Measurements from ENCODE around the gene FBXO2.
A peak's percentile ranks its signal among the peaks of the same experiment; 100 is the strongest.
"Not testable (repeated sequence)": the region's sequence is repeated elsewhere in the genome, so short reads cannot be mapped to it uniquely, and the experiment has no call there.

Gene FBXO2

DNA sequence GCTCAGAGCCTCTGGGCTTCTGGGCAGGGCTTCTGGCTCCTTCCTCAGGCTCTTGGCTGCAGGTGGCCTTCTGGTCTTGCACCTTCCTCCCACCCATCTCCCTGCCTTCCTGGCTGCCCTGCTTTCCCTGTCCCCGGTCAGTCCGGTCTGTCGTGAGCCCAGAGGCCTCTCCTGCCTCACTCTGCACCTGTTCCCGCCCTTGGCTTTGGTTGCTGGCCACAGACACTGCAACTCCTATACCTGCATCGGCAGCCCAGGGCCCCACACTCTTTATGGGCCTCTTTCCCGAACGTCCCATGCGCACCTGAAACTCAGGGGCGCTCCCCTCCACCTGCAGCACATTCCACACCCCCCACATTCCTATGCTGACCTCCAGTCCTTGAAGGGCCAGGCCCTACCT is 7.9 kb downstream of the FBXO2 start:
- Histone ChIP-seq H3K27ac (no peak overlapping the region), H3K9ac (ENCODE audit: insufficient read length) (no peak overlapping the region), H3K36me3 (ENCODE audit: insufficient read depth, low read length) (no peaks in the 10 kb centered on the region), H3K9me3 (ENCODE audit: low read depth, low read length) (no peaks in the 10 kb centered on the region), H3K4me3 (no peak overlapping the region)
- TF ChIP-seq POLR2AphosphoS5 (IDR thresholded peaks at IDR 0.05; ENCODE audit: borderline replicate concordance, low read depth, low read length), result no peak
- TF ChIP-seq FOXP2 (optimal IDR thresholded peaks at IDR 0.05; ENCODE audit: control extremely low read depth, extremely low read length, insufficient read depth), result no peak
- TF ChIP-seq EZH2 (IDR thresholded peaks at IDR 0.05), result no peak
- DNase-seq (ENCODE audit: low read depth, low spot score), result no peak

DNA sequence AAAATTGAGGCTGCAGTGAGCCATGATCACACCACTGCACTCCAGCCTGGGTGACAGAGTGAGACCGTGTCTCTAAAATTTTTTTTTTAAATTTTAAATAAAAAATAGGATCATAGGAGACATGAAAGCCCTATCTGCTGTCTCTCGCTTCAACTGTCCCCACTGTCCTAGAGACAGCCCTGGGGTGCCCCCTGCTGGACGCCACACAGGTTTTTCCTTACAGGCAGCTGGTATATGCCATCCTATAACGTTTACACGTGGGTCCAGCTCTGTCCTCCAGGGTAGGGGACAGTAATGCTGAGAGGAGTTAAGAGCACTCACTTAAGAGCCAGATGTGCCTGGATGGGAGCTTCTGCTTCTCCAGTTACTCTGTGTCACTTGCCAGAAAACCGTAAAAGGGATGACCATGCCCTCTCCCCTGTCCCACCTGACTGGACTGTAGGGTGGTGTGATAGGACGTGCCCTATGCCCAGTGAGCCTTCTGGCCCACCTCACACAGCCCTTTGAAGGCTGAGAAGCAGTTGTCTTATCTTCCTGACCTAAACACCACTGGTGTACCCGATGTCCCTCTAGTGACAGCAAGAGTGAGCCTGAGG is 8.5 kb downstream of the FBXO2 start:
- DNase-seq (ENCODE audit: low read depth, low spot score), result peak; percentile 39
- Histone ChIP-seq H3K36me3 (ENCODE audit: insufficient read depth, low read length) (no peaks in the 10 kb centered on the region), H3K27ac (no peak overlapping the region), H3K4me3 (no peak overlapping the region), H3K9me3 (ENCODE audit: low read depth, low read length) (no peaks in the 10 kb centered on the region), H3K9ac (ENCODE audit: insufficient read length) (no peak overlapping the region)
- no peak for TF ChIP-seq POLR2AphosphoS5 (IDR thresholded peaks at IDR 0.05; ENCODE audit: borderline replicate concordance, low read depth, low read length)
- TF ChIP-seq FOXP2 (optimal IDR thresholded peaks at IDR 0.05; ENCODE audit: control extremely low read depth, extremely low read length, insufficient read depth), result no peak
- no peak for TF ChIP-seq EZH2 (IDR thresholded peaks at IDR 0.05)

DNA sequence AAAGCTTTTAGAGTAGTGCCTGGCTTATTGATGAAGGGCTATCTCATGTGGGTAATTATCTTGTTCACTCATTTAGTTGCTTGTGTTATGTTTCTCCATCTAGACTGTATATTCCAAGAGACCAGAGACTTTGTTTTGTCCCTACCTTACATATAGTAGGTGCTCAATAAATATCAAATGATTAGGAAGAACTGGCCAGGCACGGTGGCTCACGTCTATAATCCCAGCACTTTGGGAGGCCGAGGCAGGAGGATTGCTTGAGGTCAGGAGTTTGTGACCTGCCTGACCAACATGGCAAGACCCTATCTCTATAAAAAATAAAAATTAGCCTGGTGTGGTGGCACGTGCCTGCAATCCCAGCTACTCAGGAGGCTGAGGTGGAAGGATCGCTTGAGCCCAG is 9.0 kb downstream of the FBXO2 start:
- no peaks in the 10 kb centered on the region for H3K36me3 ChIP-seq (ENCODE audit: insufficient read depth, low read length)
- H3K4me3 ChIP-seq, result no peak overlapping the region
- H3K9ac ChIP-seq (ENCODE audit: insufficient read length), result no peak overlapping the region
- TF ChIP-seq FOXP2 (optimal IDR thresholded peaks at IDR 0.05; ENCODE audit: control extremely low read depth, extremely low read length, insufficient read depth), result no peak
- no peak for TF ChIP-seq EZH2 (IDR thresholded peaks at IDR 0.05)
- DNase-seq (ENCODE audit: low read depth, low spot score), result no peak
- no peaks in the 10 kb centered on the region for H3K9me3 ChIP-seq (ENCODE audit: low read depth, low read length)
- no peak overlapping the region for H3K27ac ChIP-seq

DNA sequence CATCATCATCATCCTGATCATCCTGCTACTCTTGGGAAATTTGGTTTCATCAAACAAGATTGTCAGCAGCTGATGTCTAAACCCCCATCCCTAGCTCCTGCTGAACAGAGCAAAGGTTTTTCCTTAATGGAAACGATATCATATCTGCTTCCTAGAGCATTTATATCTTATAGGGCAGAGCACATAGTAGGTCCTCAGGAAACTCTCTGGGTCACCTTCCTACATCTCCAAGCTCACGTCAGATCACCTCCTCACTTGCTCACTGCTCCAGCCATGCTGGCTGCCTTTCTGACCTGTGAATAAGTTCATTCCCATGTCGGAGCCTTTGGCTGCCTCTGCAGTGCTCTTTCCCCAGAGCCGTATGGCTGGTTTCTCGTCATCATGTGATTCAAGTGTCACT is 10.4 kb downstream of the FBXO2 start:
- no peak overlapping the region for H3K9ac ChIP-seq (ENCODE audit: insufficient read length)
- no peak for TF ChIP-seq POLR2AphosphoS5 (IDR thresholded peaks at IDR 0.05; ENCODE audit: borderline replicate concordance, low read depth, low read length)
- no peak for TF ChIP-seq EZH2 (IDR thresholded peaks at IDR 0.05)
- TF ChIP-seq FOXP2 (optimal IDR thresholded peaks at IDR 0.05; ENCODE audit: control extremely low read depth, extremely low read length, insufficient read depth), result no peak

DNA sequence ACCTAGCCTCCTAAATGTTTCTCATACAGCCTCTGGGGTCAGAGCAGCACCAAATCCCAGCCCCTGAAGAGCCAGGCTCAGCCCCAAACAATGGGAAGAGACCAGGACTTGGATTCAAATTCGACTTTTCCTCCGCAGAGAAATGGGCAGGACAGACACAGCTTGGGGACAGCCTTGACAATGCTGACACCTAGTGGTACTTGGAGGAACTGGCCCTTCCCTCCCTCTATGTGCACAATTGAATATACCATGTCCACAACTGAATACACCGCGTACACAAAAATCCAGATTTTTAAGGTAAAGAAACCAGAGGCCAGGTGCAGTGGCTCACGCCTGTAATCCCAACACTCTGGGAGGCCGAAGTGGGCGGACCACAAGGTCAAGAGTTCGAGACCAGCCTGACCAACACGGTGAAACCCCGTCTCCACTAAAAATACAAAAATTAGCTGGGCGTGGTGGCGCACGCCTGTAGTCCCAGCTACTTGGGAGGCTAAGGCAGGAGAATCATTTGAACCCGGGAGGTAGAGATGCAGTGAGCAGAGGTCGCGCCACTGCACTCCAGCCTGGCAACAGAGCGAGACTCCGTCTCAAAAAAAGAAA is 11.7 kb downstream of the FBXO2 start:
- H3K36me3 ChIP-seq (ENCODE audit: insufficient read depth, low read length); H3K9ac ChIP-seq (ENCODE audit: insufficient read length); H3K4me3 ChIP-seq; H3K9me3 ChIP-seq (ENCODE audit: low read depth, low read length); H3K27ac ChIP-seq: not testable (repeated sequence)
- peak; percentile 28 for DNase-seq (ENCODE audit: low read depth, low spot score)

More for the DNA sequence above, 10.4 kb downstream of the FBXO2 start:
- DNase-seq (ENCODE audit: low read depth, low spot score), result no peak
- no peaks in the 10 kb centered on the region for H3K9me3 ChIP-seq (ENCODE audit: low read depth, low read length)
- H3K27ac ChIP-seq, result no peak overlapping the region
- no peak overlapping the region for H3K4me3 ChIP-seq
- H3K36me3 ChIP-seq (ENCODE audit: insufficient read depth, low read length), result no peaks in the 10 kb centered on the region

DNA sequence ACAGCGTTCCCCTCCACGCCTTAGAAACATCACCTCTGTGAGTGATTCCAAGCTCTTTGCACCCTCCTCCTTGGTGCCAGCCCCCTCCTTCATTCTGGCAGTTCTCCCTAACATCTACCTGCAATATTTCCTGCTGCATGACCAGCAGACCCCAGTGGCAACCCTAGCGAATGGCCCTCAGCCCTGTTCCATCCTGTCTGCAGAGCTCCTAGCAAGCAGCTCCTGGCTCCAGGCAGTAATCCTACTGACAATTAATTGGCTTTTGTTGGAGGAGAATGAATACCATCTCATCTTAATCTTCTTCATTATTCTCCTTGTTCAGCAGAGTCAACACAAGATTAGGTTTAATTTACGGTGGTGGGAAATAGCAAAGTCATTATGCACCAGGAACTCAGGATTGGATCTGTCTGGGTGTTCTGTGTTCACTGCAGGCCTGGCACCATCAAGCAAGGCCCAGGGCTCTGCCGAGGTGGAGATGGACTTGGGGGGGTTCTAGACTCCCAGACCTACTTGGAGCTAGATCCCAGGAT is 12.4 kb downstream of the FBXO2 start:
- DNase-seq (ENCODE audit: low read depth, low spot score), result no peak
- H3K4me3 ChIP-seq, result no peak overlapping the region
- TF ChIP-seq FOXP2 (optimal IDR thresholded peaks at IDR 0.05; ENCODE audit: control extremely low read depth, extremely low read length, insufficient read depth) (no peak), POLR2AphosphoS5 (IDR thresholded peaks at IDR 0.05; ENCODE audit: borderline replicate concordance, low read depth, low read length) (no peak), EZH2 (IDR thresholded peaks at IDR 0.05) (no peak)
- H3K27ac ChIP-seq, result no peak overlapping the region
- no peak overlapping the region for H3K9ac ChIP-seq (ENCODE audit: insufficient read length)
- H3K9me3 ChIP-seq (ENCODE audit: low read depth, low read length), result no peaks in the 10 kb centered on the region
- H3K36me3 ChIP-seq (ENCODE audit: insufficient read depth, low read length), result no peaks in the 10 kb centered on the region

DNA sequence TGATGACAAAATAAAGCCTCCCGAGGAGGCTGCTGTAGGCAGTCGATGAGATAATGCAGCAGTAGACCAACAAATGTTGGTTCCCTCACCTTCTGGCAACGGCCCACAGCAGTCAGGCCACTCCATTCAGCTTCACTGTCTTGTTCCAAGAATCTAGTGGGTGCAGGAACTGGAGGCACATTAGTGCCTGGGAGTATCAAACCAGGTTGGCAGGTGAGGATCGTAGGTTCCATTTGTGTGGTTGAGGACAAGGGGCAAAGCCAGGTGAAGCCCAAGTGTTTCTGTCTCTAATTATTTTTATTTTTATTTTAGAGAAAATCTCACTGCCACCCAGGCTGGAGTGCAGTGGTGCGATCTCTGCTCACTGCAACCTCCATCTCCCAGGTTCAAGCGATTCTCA is 13.3 kb downstream of the FBXO2 start:
- no peak overlapping the region for H3K4me3 ChIP-seq
- no peaks in the 10 kb centered on the region for H3K9me3 ChIP-seq (ENCODE audit: low read depth, low read length)

DNA sequence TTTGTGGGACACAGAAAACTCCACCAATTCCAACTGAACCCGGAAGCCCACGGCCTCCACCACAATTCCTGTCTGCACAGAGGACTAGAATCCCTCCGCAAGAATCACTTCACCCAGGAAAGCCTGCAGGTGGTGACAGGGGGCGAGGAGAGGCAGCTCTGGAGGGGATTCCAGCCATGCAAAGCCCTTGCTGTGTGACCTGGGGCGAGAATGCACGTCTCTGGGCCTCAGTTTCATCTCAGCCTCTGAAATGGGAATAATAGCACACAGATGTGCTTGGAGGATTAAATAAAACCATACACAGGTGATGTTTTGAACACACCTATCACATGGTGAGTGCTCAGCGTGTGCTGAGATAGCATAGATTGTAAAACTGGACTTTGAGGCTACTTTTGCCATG is 14.1 kb downstream of the FBXO2 start:
- TF ChIP-seq POLR2AphosphoS5 (IDR thresholded peaks at IDR 0.05; ENCODE audit: borderline replicate concordance, low read depth, low read length) (no peak), FOXP2 (optimal IDR thresholded peaks at IDR 0.05; ENCODE audit: control extremely low read depth, extremely low read length, insufficient read depth) (no peak), EZH2 (IDR thresholded peaks at IDR 0.05) (no peak)
- no peaks in the 10 kb centered on the region for H3K9me3 ChIP-seq (ENCODE audit: low read depth, low read length)
- no peak for DNase-seq (ENCODE audit: low read depth, low spot score)
- no peaks in the 10 kb centered on the region for H3K36me3 ChIP-seq (ENCODE audit: insufficient read depth, low read length)
- H3K27ac ChIP-seq, result no peak overlapping the region
- no peak overlapping the region for H3K4me3 ChIP-seq
- no peak overlapping the region for H3K9ac ChIP-seq (ENCODE audit: insufficient read length)

More for the DNA sequence above, 13.3 kb downstream of the FBXO2 start:
- H3K36me3 ChIP-seq (ENCODE audit: insufficient read depth, low read length), result no peaks in the 10 kb centered on the region
- TF ChIP-seq EZH2 (IDR thresholded peaks at IDR 0.05) (no peak), POLR2AphosphoS5 (IDR thresholded peaks at IDR 0.05; ENCODE audit: borderline replicate concordance, low read depth, low read length) (no peak), FOXP2 (optimal IDR thresholded peaks at IDR 0.05; ENCODE audit: control extremely low read depth, extremely low read length, insufficient read depth) (no peak)
- no peak for DNase-seq (ENCODE audit: low read depth, low spot score)
- no peak overlapping the region for H3K27ac ChIP-seq
- no peak overlapping the region for H3K9ac ChIP-seq (ENCODE audit: insufficient read length)

DNA sequence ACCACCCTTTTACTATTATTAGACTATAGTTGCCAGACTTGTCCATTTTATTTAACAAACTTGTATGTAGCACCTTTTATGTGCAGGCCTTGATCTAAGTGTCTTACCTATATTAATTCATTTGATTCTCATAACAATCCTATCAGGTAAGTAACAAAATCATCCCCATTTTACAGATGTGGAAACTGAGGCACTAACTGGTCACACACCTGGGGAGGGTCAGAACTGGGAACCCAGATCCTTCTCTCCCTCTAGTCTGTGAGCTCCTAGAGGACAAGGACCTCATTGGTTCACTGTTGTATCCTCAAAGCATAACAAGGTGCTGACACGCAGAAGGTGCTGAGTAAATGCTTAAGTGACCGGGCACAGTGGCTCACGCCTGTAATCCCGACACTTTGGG is 14.9 kb downstream of the FBXO2 start:
- no peak for TF ChIP-seq EZH2 (IDR thresholded peaks at IDR 0.05)
- no peak for TF ChIP-seq FOXP2 (optimal IDR thresholded peaks at IDR 0.05; ENCODE audit: control extremely low read depth, extremely low read length, insufficient read depth)
- TF ChIP-seq POLR2AphosphoS5 (IDR thresholded peaks at IDR 0.05; ENCODE audit: borderline replicate concordance, low read depth, low read length), result no peak

More for the DNA sequence above, 14.9 kb downstream of the FBXO2 start:
- DNase-seq (ENCODE audit: low read depth, low spot score), result no peak
- Histone ChIP-seq H3K36me3 (ENCODE audit: insufficient read depth, low read length) (no peaks in the 10 kb centered on the region), H3K9ac (ENCODE audit: insufficient read length) (no peak overlapping the region), H3K27ac (no peak overlapping the region), H3K4me3 (no peak overlapping the region), H3K9me3 (ENCODE audit: low read depth, low read length) (no peaks in the 10 kb centered on the region)
